Measurements from ENCODE around the gene RFX4. TPM values are rescaled to one million over a fixed set of nuclear protein-coding genes. Genes with fewer than 3 reads are reported as not detected.
"Not testable (repeated sequence)": the region's sequence is repeated elsewhere in the genome, so short reads cannot be mapped to it uniquely, and the experiment has no call there.

RFX4 gene
- total RNA-seq, 1 donor from 2014 or later: not detected

DNA sequence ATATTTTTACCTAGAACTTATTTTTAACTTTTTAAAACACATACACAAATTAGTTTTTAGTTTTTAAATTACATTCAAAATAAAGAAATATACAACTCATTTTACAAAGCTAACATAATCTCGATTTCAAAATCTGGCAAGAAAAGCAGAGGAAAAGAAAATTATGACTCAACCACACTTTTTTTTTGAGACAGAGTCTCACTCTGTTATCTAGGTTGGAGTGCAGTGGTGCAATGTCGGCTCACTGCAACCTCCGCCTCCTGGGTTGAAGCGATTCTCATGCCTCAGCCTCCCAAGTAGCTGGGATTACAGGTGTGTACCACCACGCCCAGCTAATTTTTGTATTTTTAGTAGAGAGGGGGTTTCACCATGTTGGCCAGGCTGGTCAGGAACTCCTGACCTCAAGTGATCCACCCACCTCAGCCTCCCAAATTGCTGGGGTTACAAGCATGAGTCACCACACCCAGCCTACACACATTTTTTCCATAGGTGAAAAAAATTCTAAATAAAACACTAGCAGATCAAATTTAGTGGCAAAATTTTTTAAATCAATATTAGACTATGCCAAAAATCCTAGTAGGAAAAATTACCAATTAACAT lies 143.9 kb downstream of the RFX4 start:
- not testable (repeated sequence) for DNase-seq (ENCODE audit: low read depth)

DNA sequence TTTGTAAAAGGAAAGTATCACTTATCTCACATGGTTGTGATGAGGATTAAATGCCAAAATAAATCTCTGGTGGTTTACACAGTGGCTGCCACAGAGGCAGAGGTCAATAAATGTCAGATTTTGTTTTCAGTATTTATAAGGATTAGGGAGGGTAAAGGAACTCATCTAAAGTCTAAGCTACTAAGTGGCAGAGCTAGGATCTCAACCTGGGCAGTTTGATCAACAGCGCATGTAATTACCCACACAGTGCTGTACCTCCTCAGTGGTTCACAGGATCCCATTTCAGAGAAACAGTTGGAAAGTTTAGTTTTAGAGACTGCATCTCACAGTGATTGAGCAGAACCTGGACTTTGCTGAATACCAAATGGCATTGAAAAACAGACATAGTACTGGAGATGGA lies 146.8 kb downstream of the RFX4 start:
- no peak for DNase-seq (ENCODE audit: low read depth)

DNA sequence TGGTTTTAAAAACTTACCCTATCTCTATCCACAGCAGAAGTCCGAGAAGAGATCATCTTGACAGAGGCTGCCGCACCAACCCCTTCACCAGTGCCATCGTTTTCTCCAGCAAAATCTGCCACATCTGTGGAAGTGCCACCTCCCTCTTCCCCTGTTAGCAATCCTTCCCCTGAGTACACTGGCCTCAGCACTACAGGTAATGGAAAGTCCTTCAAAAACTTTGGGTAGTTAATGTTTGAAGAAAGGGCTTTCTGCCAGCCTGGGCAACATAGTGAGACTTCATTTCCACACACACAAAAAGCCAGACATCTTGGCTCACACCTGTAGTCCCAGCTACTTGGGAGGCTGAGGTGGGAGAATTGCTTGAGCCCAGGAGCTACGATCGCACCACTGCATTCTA lies 150.1 kb downstream of the RFX4 start:
- no peak for DNase-seq (ENCODE audit: low read depth)

DNA sequence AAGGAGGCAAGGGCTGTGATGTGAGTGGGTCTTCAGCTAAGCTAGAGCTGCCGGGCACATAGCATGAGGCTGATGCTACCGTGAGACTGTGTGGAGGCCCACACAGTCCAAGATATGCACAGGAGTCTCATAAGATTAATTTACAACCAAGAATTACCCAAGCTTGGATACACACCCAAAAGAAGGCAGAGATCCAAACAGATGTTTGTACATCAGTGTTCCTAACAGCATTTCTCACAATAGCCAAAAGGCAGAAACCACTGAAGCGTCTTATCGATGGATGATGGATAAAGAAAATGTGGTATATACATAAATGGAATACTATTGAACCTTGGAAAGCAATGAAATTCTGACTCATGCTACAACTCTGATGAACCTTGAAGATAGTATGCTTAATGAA lies 150.9 kb downstream of the RFX4 start:
- DNase-seq (ENCODE audit: low read depth): peak; percentile 90

DNA sequence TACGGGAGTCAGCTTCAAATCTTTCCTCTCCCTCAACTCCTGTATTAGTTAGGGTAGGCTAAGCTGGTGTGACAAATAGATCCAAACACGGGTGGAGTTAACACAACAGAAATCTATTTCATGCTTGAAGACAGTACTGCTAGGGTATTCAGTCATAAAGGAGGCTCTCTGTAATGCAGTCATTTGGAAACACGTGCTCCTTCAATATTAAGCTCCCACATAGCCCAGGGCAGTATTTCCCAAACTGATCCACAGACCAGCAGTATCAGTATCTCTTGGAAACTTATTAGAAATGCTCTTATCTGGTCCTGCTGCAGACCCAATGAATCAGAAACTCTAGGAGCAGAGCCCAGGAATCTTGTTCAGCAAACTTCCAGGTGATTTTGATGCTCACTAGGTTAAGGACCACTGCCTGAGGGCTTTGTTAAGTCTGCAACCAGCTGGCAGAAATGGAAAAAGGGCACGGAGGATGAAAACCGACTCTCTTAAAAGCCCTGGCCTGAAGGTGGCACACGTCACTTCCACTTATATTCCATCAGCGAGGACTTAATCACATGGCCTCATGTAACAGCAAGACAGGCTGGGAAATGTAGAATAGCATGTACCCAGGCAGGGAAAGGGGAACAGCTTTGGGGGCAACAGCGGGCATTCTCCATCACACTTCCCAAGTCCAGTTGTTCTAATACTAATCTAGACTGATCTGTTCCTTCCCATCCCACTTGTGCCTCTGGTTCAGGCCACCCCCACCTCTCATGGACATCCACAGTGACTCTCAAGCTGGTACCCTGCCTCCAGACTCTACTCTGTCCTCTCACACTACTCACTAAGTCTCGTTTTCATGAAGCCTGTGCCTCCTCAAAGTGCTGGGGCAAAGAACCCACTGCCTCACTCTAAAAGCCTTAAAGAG lies 153.5 kb downstream of the RFX4 start:
- DNase-seq (ENCODE audit: low read depth): peak; percentile 38

DNA sequence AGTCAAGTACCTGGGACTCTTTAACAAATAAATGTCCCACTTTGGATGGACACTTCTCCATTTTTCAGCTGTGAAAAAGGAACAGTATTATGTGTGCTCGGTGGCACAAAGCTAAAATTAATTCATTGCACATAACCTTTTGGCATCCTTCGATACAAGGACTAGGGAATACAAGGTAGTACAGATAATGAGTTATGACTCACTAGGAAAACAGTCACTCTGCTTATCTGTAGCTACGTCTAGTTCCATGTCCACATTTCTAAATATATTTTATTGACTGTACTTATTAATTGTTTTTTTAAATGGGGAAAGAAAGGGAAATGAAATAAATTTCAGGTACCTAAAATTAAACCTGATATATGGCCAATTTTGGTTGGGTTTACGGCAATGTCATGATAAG lies 156.5 kb downstream of the RFX4 start:
- DNase-seq (ENCODE audit: low read depth): no peak

DNA sequence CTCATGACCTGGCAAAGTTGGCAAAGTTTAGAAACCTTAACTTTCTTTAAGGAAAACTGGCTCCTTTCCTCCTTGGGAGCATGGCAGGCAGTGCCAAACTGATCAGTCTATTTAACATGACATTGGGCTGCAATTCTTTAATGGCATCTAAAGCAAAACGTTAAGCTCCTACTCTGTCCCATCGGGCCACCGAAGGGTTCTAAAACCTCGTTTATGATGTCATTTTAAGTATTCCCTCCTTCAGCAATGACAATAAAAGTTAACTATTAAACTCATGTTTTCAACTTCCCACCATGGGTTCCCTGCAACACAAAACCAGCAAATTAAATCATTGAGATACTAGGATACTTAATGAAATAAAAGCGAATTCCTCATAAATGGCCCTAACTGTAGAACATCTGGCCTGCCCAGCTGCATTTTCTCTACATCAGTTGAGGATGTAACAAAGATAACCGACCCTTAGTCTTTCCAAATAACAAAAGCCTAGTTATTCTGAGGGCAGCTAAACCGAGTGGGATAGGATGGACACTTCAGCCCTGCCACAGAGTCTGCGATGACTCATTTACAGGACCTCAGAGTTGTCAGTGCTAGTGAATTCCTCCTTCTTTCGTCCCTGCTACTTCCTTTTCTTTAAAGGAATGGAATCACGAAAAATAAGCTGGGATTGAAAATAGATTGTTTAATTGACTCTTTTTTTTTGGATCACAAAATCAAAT lies 157.2 kb downstream of the RFX4 start:
- no peak for DNase-seq (ENCODE audit: low read depth)

DNA sequence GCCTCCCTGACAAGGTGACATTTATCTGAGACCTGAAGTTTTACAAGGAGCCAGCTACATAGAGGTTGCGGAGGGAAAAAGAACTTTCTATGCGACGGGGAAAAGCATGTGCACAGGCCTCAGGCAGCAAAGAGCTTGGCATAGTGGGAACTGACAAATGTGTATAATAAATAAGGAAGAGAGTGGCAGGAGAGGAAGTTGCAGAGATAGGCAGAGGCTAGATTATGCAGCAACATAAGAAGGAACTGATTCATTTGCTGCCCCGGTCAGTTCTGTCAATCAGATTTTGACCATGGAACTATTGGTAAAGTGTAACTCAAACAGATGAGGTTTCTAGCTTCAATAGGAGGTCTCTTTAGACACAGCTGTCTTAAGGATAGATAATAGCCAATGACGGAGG lies 158.0 kb downstream of the RFX4 start:
- no peak for DNase-seq (ENCODE audit: low read depth)

DNA sequence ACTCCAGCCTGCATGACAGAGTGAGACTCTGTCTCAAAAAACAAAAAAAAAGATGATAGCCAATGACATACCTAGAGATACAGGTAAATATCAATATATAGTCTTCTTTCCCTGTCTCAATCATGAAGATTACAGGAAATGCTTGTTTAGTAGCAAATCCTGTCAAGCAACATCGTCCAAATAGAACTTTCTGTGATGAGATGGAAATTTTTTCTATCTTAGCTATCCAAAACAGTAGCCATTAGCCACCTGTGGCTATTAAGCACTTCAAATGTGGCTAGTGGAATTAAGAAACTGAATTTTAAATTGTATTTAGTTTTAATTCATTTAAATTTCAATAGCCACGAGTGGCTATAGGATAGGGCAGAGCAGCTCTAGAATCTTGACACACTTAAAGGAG lies 158.4 kb downstream of the RFX4 start:
- no peak for DNase-seq (ENCODE audit: low read depth)

DNA sequence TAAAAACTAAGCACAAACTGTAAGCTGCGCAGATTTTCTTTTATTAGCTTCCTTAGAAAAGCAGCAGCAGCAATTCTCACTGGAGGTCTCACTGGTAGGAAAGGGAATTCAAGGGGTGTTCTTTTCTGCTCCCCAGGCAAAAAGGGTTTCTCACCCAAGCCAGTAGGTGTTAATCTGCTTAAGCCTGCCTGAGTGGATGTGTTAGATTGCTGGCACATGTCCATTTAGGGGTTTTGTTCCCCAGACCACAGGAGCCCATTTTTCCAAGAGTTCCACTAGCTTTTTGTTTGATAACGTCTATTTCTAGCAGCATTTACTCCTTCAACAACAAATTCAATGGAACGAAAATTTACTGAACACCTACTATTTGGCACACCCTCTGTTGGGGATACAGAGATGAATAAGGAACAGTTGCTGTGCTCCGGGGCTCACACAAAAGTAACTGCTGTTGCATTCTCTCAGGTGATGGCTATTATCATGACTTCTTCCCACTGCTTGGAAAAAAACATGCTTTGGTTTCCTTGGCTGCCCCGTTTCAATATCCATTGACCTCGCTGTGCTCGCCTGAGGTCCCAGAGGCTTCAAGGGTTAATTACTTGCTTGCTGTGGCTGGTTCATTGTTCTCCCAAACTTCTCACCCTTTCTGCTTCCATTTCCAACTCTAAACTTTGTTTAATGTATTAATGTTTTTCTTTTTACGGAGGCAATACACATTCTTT lies 160.6 kb downstream of the RFX4 start:
- no peak for DNase-seq (ENCODE audit: low read depth)

DNA sequence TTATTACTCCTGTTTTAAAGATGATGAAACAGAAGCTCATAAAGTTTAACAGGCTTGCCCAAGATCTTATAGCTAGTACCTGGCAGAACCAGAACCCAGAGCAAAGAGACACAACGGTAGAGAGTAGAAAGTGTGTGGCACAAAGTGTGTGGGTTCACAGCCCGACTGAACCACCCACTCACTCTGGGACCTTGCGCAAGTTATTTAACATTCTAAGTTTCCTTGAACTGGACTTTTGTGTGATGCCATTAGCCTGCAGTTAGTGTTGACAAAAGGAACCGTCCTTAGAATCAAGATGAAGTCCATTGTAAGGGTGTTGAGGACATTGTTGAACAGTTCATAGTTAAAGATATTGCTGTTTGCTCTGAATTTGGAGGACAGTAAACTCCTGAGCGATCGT lies 161.8 kb downstream of the RFX4 start:
- DNase-seq (ENCODE audit: low read depth): no peak

DNA sequence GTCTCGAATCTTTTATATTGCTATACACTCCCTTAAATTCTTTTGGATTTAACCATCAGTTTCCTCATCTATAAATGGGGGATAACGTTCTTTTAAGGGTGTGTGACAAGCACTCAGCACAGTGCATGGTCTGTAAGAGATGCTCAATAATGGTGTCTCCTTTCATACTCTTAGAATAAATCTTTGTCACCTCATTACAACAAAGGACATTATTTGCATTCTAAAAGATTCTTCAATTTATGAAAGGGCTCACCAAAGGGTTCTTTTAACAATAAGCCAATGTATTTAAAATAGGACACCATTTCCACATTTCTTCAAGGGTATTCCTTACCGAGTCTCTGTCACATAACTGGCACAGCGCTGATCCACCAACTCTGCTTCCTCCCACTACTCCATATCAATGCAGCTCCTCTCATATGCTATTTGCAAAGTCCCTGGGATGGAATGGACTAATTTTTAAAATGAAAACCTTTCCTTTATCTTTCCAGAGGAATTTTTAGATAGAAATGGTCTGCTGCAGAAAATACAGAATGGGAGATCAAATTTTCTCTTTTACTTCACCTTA lies 162.5 kb downstream of the RFX4 start:
- no peak for DNase-seq (ENCODE audit: low read depth)

DNA sequence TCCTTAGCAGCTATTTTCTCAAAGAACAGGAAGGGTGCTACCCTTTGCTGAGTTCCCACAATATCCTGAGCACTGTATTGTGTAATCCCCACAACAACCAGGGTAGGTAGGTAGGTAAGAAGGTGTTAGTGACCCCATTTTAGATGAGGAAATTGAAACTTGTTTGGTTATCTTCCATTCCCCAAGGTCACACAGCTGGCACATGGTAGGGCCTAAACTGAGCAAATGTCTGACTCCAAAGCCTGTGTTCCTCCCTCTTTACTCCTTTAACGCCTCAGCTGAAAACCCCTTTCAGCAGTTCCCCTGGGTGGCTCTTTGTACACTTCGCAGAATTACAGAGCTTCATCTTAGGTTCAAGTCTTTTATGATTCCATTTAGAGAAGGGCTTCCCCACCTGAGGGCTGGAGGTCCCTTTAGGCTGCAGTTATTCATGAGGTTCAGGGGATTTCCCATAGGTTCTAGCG lies 165.2 kb downstream of the RFX4 start:
- no peak for DNase-seq (ENCODE audit: low read depth)

DNA sequence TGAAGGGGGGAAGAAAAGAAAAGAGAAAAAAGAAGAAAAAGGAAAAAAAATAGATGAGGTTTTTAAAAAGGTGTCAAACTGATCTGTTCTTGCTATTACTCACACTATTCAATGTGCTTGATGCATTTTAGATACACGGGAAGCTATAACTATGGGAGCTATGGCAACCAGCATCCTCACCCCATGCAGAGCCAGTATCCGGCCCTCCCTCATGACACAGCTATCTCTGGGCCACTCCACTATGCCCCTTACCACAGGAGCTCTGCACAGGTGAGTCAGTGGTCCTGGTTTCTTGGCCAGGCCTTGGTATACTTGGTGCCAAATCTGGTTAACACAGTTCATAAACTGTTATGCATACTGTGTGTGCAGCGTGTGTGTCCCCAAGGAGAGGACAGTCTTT lies 167.7 kb downstream of the RFX4 start:
- DNase-seq (ENCODE audit: low read depth): no peak

DNA sequence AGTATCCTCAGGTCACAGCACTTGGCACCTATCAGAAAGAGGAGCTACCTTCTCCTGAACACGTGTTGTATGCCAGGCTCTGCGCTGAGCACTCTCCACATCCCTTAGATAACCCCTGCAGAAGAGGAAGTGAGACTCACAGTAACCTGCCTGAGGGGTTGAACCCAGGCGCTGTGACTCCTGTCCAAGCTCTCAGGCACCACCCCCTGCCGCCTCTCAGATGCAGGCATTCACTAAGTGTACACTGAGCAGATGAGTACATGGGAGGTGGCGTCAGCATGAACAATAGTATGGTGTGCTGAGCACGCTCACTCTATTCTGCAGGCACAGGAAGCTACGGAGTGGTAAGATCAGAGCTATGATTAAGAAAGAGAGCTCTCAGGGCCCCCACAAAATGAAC lies 170.7 kb downstream of the RFX4 start:
- DNase-seq (ENCODE audit: low read depth): no peak

DNA sequence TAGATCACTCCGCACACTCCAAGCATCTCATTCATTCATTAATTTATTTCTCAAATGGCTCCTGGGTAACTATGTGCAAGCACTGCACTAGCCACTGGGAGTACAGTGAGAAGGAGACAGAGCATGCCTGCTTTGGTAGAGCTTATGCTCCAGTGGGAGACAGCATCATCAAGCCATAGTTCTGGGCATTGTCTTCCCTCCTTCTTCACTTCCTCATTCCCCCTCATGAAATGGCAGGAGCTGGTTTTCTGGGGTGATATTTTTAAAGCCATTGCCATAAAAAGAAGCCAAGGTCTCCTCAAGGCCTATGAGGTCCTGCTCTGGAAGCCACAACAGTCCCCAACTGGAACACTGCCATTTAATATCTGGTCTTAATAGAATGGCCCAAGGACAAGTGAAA lies 171.5 kb downstream of the RFX4 start:
- no peak for DNase-seq (ENCODE audit: low read depth)

DNA sequence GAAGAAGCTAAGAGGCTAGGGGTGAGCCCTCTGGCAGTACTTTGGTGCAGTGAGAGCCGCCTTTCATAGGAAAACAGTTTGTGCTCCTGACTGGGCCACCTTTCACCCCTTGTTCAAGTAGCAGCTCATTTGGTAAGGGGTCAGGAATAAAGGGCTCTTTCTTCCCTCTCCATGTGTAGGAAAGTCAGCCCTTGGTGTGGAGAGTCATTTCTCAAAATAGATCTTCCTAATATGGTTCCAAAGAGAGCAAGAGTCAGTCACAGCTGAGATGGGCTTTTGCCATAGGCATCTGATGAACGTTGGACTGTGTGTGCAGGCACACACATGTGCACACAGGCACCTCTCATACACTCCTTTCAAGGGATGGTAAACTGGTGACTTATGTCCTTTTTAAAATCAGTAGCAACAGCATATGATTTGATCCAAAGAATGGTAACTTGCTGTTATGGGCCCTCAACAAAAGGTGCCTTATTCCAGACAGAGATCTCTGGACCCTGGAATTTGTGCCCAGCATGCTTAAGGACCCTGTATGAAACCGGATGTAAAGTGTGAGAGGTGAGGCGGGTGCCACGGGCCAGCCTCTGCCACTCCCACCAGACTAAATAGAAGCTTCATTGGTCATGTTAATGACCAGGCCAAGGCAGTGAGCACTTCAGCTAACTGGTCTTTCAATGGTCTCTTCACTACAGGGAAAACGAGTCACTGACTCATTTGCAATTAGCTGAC lies 175.0 kb downstream of the RFX4 start:
- DNase-seq (ENCODE audit: low read depth): no peak

DNA sequence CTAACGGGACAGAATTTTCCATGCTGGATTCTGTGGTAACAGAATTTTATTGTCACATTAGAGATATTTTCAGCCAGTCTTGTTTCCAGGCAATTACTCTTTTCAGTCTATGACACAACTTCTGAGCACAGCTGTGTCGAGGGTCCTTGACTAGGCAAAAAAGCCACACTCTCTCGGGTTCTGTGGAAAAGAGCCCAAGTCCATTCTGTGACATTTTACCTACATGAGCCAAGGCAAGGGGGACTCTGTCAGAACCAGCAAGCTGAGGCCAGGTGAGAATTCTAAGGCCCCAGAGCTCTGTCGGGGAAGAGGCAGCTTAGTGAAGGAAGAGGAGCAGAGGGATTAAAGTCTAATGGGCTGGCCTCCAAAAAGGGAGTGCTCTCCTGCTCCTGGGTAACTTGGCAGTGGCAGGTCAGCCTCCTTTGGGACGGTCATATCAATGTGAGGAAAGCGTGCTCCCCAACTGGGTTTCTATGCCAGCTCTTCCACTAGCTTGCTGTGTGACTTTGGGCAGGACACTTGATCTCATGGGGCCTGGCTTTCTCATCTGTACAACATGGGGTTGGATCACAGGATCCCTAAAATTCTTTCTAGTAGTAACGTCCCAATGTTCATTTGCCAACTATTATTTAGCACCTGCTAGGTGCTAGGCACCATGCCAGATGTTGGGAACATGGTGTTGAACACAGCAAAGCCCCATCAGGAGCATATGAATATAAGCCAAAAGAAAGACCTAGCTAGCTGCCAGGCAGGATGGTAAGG lies 175.7 kb downstream of the RFX4 start:
- DNase-seq (ENCODE audit: low read depth): no peak

DNA sequence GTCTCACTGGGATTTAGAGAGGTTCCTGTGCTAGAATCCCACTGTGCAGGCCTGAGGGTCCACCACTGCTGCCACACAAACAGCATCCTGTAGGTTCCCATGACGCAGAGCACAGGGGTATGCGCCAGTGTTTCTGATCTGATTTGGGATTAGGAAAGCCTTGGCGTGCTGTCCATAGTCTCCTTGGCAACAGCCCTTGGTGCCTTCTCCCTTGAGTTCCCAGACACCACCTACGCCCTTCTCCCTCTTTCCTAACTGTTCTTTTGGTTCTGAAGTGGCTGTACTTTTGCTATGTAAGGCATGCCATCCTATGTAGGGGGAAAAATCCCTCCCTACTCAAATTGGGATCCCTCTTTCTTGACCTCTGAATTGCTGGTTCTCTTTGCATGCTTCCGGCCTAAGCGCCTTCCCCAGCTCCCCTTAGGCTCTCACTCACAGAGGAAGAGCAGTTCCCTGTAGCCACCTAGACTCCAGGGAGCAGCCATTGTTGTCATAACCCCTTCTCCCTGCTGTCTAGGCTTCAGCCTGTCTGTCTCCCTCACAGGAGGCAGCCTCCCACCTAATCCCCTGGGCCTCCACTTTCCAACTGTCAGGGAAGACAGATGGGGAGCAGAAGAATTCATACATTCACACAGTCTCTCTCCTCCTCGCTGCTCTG lies 176.9 kb downstream of the RFX4 start:
- no peak for DNase-seq (ENCODE audit: low read depth)

DNA sequence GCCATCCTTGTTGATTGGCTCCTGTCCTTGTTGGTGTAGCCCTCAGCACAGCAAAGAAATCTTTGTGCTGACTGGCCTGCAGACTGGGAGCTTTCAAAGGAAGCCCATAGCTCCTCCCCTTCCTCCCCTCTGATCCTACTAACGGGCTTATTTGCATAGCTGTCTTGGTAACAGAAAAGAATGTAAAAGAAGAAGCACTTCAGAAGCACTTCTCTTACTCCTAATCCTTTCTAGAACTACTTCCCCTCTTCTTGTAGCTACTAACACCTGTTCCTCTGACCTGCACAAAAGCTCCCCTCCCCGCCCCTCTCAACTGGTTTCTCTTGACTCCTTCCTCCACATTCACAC lies 177.4 kb downstream of the RFX4 start:
- DNase-seq (ENCODE audit: low read depth): no peak
